D341Med (cell line): ENCODE results near the gene FUBP3.
"Not testable (repeated sequence)": the region's sequence is repeated elsewhere in the genome, so short reads cannot be mapped to it uniquely, and the experiment has no call there.

Source experiments
- DNase-seq: peaks from one replicate; pipeline ENCODE4 v3.0.0; 2012; ENCODE audit warnings: low spot score

FUBP3 gene

GRCh38 chr9:130682421-130683121, 103.2 kb downstream of the FUBP3 start:
- peak; percentile 85 for DNase-seq

- no peak for DNase-seq
Measured at GRCh38 chr9:130685104-130685503, 105.7 kb downstream of the FUBP3 start.

GRCh38 chr9:130685945-130686344, 106.6 kb downstream of the FUBP3 start:
- not testable (repeated sequence) for DNase-seq

- DNase-seq, result no peak
Measured at GRCh38 chr9:130687615-130688014, 108.2 kb downstream of the FUBP3 start.
